Suprapubic skin (tissue), 3 donors: ENCODE results near the gene ARL8A.

ENCODE experiments used
- POLR2AphosphoS5 ChIP-seq, 3 donors: sonication (generic); formaldehyde crosslinking; IDR thresholded peaks; one replicate each; pipeline ENCODE4 v1.6.1; 2017; ENCODE audit warnings: antibody characterized with exemption in 3 of 3
- TF ChIP-seq, protein P1 (sequence below), 2 donors: fragments of 200-600 bp in 1 of 2; fragments of 450-650 bp in 1 of 2; sonication (generic) in 1 of 2; IDR thresholded peaks; one replicate each; pipeline ENCODE4 v1.5.1; 2016 to 2019; ENCODE audit warnings: antibody characterized with exemption in 2 of 2, mild to moderate bottlenecking in 1 of 2, moderate library complexity in 1 of 2

DNA sequence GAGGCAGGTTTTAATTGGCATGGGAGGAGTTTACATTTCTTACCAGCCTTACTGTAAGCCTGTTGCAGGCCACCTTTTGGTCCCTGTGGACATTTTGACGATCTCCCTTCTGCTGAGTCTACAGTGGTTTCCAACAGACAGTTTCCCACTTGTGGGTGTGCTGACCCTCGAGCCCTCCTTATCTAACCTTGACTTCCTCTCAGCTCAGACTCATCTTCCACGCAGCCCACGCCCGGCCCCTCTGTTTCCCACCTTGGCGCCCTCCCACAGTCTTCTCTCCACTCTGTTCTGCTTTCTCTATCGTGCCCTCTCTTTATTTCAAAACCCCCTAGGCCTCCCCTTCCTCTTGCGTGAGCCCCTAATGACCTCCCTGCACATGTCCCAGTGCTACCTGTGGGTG lies 6.1 kb upstream of the ARL8A start:
- TF ChIP-seq, protein P1, sequence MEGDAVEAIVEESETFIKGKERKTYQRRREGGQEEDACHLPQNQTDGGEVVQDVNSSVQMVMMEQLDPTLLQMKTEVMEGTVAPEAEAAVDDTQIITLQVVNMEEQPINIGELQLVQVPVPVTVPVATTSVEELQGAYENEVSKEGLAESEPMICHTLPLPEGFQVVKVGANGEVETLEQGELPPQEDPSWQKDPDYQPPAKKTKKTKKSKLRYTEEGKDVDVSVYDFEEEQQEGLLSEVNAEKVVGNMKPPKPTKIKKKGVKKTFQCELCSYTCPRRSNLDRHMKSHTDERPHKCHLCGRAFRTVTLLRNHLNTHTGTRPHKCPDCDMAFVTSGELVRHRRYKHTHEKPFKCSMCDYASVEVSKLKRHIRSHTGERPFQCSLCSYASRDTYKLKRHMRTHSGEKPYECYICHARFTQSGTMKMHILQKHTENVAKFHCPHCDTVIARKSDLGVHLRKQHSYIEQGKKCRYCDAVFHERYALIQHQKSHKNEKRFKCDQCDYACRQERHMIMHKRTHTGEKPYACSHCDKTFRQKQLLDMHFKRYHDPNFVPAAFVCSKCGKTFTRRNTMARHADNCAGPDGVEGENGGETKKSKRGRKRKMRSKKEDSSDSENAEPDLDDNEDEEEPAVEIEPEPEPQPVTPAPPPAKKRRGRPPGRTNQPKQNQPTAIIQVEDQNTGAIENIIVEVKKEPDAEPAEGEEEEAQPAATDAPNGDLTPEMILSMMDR (IDR thresholded peaks at IDR 0.05) = no peak
- no peak for TF ChIP-seq POLR2AphosphoS5 (IDR thresholded peaks at IDR 0.05)
